ENCODE measurements around the gene STRADA. TPM values are rescaled to one million over a fixed set of nuclear protein-coding genes. Genes with fewer than 3 reads are reported as not detected.

Gene STRADA
- total RNA-seq, 3 donors from 2014 or later (not counting 1 experiment from before 2014, with no cell fraction given): 72.6 to 83.1 (median 78.2) TPM

GRCh38 chr17:63774141-63774968 lies 32.8 kb upstream of the STRADA start, which contains the start of gene DDX42:
Gene DDX42 (plus strand): TSS chr17:63774170. CDS start chr17:63787050, 12,880 bp downstream.
- Mint-ChIP-seq H3K4me3 (peak within 1 kb of the TSS; percentile 95), H3K4me1 (peaks cover 51 to 62% of the 10 kb centered on the region in 2 donors), H3K27ac (peak within 1 kb of the TSS; percentile 98 to 99), H3K36me3 (no peaks in the 10 kb centered on the region), H3K9me3 (no peaks in the 10 kb centered on the region), H3K27me3 (ENCODE audit: low read depth in 2 of 2) (no peaks in the 10 kb centered on the region)
- DNase-seq (no peak), ATAC-seq (peak; percentile 3 to 11 (median 9))
- Histone ChIP-seq H3K36me3 (ENCODE audit: control insufficient read depth, insufficient read depth, low read length) (peaks cover 10% of the 10 kb centered on the region), H3K4me1 (ENCODE audit: control insufficient read depth, insufficient read depth, low read length) (peaks cover 22% of the 10 kb centered on the region), H3K9me3 (ENCODE audit: control insufficient read depth, insufficient read depth, low read length) (no peaks in the 10 kb centered on the region), H3K27me3 (ENCODE audit: control insufficient read depth, insufficient read depth, low read length) (no peaks in the 10 kb centered on the region), H3K27ac (ENCODE audit: low read length) (peak within 1 kb of the TSS; percentile 94), H3K4me3 (ENCODE audit: low read length) (peak within 1 kb of the TSS; percentile 88)
- TF ChIP-seq CTCF (IDR thresholded peaks at IDR 0.05): no peak
- intact Hi-C loops (cut with micrococcal nuclease): loop anchor here (5.0 kb wide), 2 partner anchors 152 to 733 kb away; partner anchors contain the start of genes CEP95, DDX5 and MAP3K3
- under 1% methylated on average over 51 of the region's 67 CpGs for WGBS (ENCODE audit: insufficient coverage)

- Histone ChIP-seq H3K36me3 (ENCODE audit: control insufficient read depth, insufficient read depth, low read length) (peaks cover 9% of the 10 kb centered on the region), H3K9me3 (ENCODE audit: control insufficient read depth, insufficient read depth, low read length) (no peaks in the 10 kb centered on the region), H3K27ac (ENCODE audit: low read length) (peak within 1 kb of the TSS; percentile 94), H3K27me3 (ENCODE audit: control insufficient read depth, insufficient read depth, low read length) (no peaks in the 10 kb centered on the region), H3K4me3 (ENCODE audit: low read length) (peak within 1 kb of the TSS; percentile 88), H3K4me1 (ENCODE audit: control insufficient read depth, insufficient read depth, low read length) (peaks cover 22% of the 10 kb centered on the region)
- TF ChIP-seq CTCF (IDR thresholded peaks at IDR 0.05): no peak
- DNase-seq (peak; percentile 93 to 99), ATAC-seq (peak; percentile 81 to 94 (median 84))
- intact Hi-C loops (cut with micrococcal nuclease): loop anchor here (1.0 to 5.0 kb wide), 6 partner anchors 32 to 734 kb away; partner anchors contain the start of genes CEP95, DDX5, FTSJ3 and MAP3K3
- Mint-ChIP-seq H3K9me3 (no peaks in the 10 kb centered on the region), H3K4me3 (peak within 1 kb of the TSS; percentile 95), H3K27me3 (ENCODE audit: low read depth in 2 of 2) (no peaks in the 10 kb centered on the region), H3K4me1 (peaks cover 51 to 65% of the 10 kb centered on the region in 2 donors), H3K27ac (peak within 1 kb of the TSS; percentile 98 to 99), H3K36me3 (no peaks in the 10 kb centered on the region)
- WGBS (ENCODE audit: insufficient coverage): under 1% methylated on average over 71 of the region's 74 CpGs
Observed at GRCh38 chr17:63773272-63774140, 31.9 kb upstream of the STRADA start, which contains the start of gene CCDC47. Gene CCDC47 (minus strand): TSS chr17:63773597. CDS start chr17:63766175, 7,422 bp downstream.

- Mint-ChIP-seq H3K4me1 (peaks cover 48 to 65% of the 10 kb centered on the region in 2 donors), H3K4me3 (peak overlapping the region; percentile 95), H3K9me3 (no peaks in the 10 kb centered on the region), H3K36me3 (no peaks in the 10 kb centered on the region), H3K27ac (peak overlapping the region; percentile 98 to 99), H3K27me3 (ENCODE audit: low read depth in 2 of 2) (no peaks in the 10 kb centered on the region)
- no peak for ATAC-seq
- Histone ChIP-seq H3K4me3 (ENCODE audit: low read length) (peak overlapping the region; percentile 88), H3K27ac (ENCODE audit: low read length) (peak overlapping the region; percentile 94), H3K9me3 (ENCODE audit: control insufficient read depth, insufficient read depth, low read length) (no peaks in the 10 kb centered on the region), H3K27me3 (ENCODE audit: control insufficient read depth, insufficient read depth, low read length) (no peaks in the 10 kb centered on the region), H3K4me1 (ENCODE audit: control insufficient read depth, insufficient read depth, low read length) (peaks cover 22% of the 10 kb centered on the region), H3K36me3 (ENCODE audit: control insufficient read depth, insufficient read depth, low read length) (peaks cover 10% of the 10 kb centered on the region)
- intact Hi-C loops (cut with micrococcal nuclease): loop anchor here (1.0 to 5.0 kb wide), 6 partner anchors 32 to 734 kb away; partner anchors contain the start of genes CEP95, DDX5, FTSJ3 and MAP3K3
- WGBS (ENCODE audit: insufficient coverage): 7% methylated on average over 7 of the region's 7 CpGs
- no peak for TF ChIP-seq CTCF (IDR thresholded peaks at IDR 0.05)
- DNase-seq: peak in 1 of 2 donors; percentile 42
Observed at GRCh38 chr17:63772801-63773271, 31.2 kb upstream of the STRADA start.

Data from natural killer cell (primary cell).